Thyroid gland (tissue), 4 donors: ENCODE data around the gene INPP5A. TPM values are rescaled to one million over a fixed set of nuclear protein-coding genes. Genes with fewer than 3 reads are reported as not detected.
A peak's percentile ranks its signal among the peaks of the same experiment; 100 is the strongest.

Experiments used
- DNase-seq, 2 donors: peaks; one replicate each; pipeline ENCODE4 v3.0.0-alpha.2; 2019
- H3K27ac ChIP-seq, 3 donors: fragments of 200-600 bp; sonication (generic); 1 replicate in 2 of 3; 2 replicates in 1 of 3; pipeline ENCODE4 v1.5.1; 2016 to 2019; ENCODE audit warnings: mild to moderate bottlenecking in 1 of 3, moderate library complexity in 1 of 3
- H3K27me3 ChIP-seq: fragments of 200-600 bp; sonication (generic); one replicate; pipeline ENCODE4 v1.5.1; 2019
- H3K36me3 ChIP-seq, 2 donors: fragments of 200-600 bp; sonication (generic); one replicate each; pipeline ENCODE4 v1.5.1; 2016 to 2019
- H3K4me1 ChIP-seq, 2 donors: fragments of 200-600 bp; sonication (generic); one replicate each; pipeline ENCODE4 v1.5.1; 2017 to 2019
- H3K4me3 ChIP-seq, 3 donors: fragments of 200-600 bp; sonication (generic); replicated peaks in 1 of 3; 1 replicate in 2 of 3; 2 replicates in 1 of 3; pipeline ENCODE4 v1.5.1; 2016; ENCODE audit warnings: mild to moderate bottlenecking in 1 of 3
- H3K9me3 ChIP-seq: fragments of 200-600 bp; sonication (generic); one replicate; pipeline ENCODE4 v1.5.1; 2017
- POLR2A ChIP-seq, 2 donors: fragments of 450-650 bp; IDR thresholded peaks; one replicate each; pipeline ENCODE4 v1.6.1; 2017; ENCODE audit warnings: antibody characterized with exemption in 2 of 2, mild to moderate bottlenecking in 2 of 2, moderate library complexity in 1 of 2
- WGBS, 2 donors: methylation state at CpG; one replicate each; pipeline ENCODE4 v1.1.5; 2017; 5-methylcytosine and 5-hydroxymethylcytosine counted together
- intact Hi-C: fragments of 100-400 bp; cut with DNase I; formaldehyde crosslinking; loops from one replicate; pipeline ENCODE4 v1.15.1; 2023
- total RNA-seq, 4 donors: library from RNA; depleted of rRNA; stranded (reverse); fragments of >200 nt; gene quantifications; one replicate each; pipeline ENCODE4 v1.2.3, GENCODE V29; 2016
- TF ChIP-seq, protein P1 (sequence below), 6 experiments: fragments of 200-600 bp in 3 of 6; fragments of 450-650 bp in 3 of 6; sonication (generic) in 3 of 6; IDR thresholded peaks; one replicate each; pipeline ENCODE4 v1.5.1; 2016 to 2019; ENCODE audit warnings: antibody characterized with exemption in 6 of 6, mild to moderate bottlenecking in 2 of 6, inconsistent platforms in 1 of 6, moderate library complexity in 1 of 6

Gene INPP5A
- total RNA-seq, 4 donors from 2014 or later, result 30.4 to 75.8 (median 41.1) TPM

DNA sequence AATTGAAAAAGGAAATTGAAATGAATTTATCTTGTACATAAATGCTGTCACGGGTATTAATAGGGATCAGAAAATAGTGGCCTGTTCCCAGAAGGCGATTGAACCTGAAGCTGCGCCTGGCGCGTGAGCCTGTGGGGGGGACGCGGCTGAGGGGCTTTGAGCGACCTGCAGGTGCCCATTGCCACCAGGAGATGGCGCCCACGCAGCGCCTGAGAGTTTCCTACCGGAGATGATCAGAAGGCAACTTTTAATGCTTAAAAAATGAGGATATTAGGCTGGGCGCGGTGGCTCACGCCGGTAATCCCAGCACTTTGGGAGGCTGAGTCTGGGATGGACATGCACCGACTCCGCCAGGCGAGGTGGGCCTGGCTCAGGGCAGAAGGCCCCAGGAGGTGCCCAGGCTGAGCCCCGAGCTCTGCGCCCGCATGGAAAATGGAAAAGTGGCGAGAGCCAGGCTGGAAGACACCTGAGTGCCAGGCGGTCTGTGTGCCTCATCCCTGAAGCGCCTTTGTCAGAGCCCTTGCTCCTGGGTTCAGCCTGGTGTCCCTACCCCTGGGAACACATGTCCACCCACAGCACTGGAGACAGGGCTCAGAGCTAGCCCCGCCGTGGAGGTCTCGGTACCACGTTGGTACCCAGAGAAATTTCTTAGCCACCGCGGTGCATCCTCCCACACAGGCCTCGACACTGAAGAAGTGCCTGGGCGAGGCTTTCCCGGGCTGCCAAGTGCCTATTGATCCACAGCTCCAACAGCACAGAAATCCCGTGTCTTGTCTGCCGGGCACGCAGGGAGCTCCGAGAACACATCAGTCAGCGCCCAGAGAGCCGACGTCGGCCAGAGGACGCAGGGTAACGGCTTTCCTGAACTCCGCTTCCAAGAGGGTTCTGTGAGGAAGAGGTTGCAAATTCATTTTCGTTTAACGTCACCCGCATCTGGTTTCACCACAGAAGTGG, 117.4 kb downstream of the INPP5A start:
- peaks cover 0 to 5% of the 10 kb centered on the region in 2 donors for H3K36me3 ChIP-seq
- peak; percentile 63 to 69 for DNase-seq
- intact Hi-C loops, result loop anchor here (5.0 to 10.0 kb wide), 4 partner anchors 87 to 470 kb away; partner anchors contain the start of gene NKX6-2
- H3K4me3 ChIP-seq, result no peak overlapping the region
- peaks cover 9 to 12% of the 10 kb centered on the region in 2 donors for H3K4me1 ChIP-seq
- TF ChIP-seq, protein P1, sequence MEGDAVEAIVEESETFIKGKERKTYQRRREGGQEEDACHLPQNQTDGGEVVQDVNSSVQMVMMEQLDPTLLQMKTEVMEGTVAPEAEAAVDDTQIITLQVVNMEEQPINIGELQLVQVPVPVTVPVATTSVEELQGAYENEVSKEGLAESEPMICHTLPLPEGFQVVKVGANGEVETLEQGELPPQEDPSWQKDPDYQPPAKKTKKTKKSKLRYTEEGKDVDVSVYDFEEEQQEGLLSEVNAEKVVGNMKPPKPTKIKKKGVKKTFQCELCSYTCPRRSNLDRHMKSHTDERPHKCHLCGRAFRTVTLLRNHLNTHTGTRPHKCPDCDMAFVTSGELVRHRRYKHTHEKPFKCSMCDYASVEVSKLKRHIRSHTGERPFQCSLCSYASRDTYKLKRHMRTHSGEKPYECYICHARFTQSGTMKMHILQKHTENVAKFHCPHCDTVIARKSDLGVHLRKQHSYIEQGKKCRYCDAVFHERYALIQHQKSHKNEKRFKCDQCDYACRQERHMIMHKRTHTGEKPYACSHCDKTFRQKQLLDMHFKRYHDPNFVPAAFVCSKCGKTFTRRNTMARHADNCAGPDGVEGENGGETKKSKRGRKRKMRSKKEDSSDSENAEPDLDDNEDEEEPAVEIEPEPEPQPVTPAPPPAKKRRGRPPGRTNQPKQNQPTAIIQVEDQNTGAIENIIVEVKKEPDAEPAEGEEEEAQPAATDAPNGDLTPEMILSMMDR (IDR thresholded peaks at IDR 0.05), result peak; percentile 66 to 95 (median 93)
- TF ChIP-seq POLR2A (IDR thresholded peaks at IDR 0.05), result no peak
- H3K9me3 ChIP-seq, result no peaks in the 10 kb centered on the region
- H3K27ac ChIP-seq, result no peak overlapping the region
- H3K27me3 ChIP-seq, result no peaks in the 10 kb centered on the region
- WGBS, 2 donors, result 59 to 69% methylated on average over 37 to 46 of the region's 48 CpGs

DNA sequence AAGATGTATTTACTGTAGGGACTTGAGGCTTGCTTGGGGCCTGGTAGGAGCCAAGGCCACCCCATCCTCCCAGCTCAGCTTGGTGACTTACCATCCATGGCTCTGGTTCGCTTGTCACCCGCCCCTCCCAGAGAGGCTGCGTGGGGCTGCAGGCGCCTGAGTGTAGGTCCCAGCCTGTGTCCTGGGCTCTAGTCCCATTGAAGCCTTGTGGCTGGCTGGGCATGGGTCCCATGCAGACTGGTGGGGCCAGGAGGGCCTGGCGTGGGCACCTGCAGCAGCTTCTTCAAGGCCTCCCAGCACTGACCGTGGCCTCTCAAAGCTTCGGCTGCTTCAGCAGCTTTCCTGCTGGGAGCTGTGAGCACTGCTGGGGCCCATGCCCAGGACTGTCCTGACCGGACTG, 118.1 kb downstream of the INPP5A start:
- no peak overlapping the region for H3K4me3 ChIP-seq
- WGBS, 2 donors, result 87 to 91% methylated on average over 3 to 4 of the region's 8 CpGs
- H3K36me3 ChIP-seq, result peaks cover 0 to 5% of the 10 kb centered on the region in 2 donors
- H3K27me3 ChIP-seq, result no peaks in the 10 kb centered on the region
- intact Hi-C loops, result loop anchor here (5.0 to 10.0 kb wide), 3 partner anchors 87 to 469 kb away; no protein-coding TSS in a partner anchor
- TF ChIP-seq POLR2A (IDR thresholded peaks at IDR 0.05), result no peak
- TF ChIP-seq, protein P1 (IDR thresholded peaks at IDR 0.05), result no peak
- no peak for DNase-seq
- H3K27ac ChIP-seq, result no peak overlapping the region
- no peaks in the 10 kb centered on the region for H3K9me3 ChIP-seq
- H3K4me1 ChIP-seq, result peaks cover 15 to 20% of the 10 kb centered on the region in 2 donors

DNA sequence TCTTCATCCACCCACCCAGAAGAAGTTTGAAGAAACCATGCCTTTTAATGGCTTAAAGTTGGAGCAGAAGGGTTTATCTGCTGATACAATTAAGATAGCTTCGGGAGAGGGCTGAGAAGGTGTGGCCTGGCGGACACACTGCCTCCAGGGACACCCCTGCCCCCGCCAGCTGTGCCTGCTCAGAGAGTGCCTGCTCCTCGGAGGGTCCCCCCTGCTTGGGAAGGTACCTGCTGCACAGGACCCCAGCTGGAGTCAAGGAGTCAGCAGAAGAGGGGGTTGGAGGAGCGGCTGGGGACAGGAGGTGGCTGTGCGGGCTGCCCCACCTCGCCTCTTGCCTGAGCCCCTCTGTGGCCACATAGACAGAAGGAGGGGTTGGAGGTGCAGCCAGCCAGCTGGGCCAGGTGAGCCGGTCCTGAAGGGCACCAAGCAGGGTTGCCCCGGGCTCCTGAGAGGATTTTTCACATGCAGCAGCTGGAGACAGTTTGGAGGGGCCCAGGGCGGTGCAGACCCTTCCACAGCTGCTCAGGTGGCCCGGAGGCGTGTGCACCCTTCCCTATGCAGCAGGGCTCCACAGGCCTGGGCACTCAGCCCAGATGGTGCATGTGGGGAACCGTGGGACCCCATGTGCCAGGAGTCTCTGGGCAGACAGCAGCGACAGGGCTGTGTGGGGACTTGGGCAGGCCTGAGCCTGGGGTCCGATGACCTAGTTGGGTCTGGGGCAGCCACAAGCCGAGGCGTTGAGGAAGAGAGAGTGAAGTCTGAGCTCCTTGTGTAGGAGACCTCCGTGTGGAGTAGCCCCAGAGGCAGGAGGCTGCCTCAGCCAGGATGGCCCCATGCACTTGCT, 118.9 kb downstream of the INPP5A start:
- no peak for DNase-seq
- intact Hi-C loops, result loop anchor here (5.0 to 10.0 kb wide), 3 partner anchors 86 to 468 kb away; no protein-coding TSS in a partner anchor
- no peak overlapping the region for H3K27ac ChIP-seq
- peaks cover 18 to 23% of the 10 kb centered on the region in 2 donors for H3K4me1 ChIP-seq
- TF ChIP-seq, protein P1 (IDR thresholded peaks at IDR 0.05), result no peak
- TF ChIP-seq POLR2A (IDR thresholded peaks at IDR 0.05), result no peak
- no peaks in the 10 kb centered on the region for H3K9me3 ChIP-seq
- peaks cover 0 to 5% of the 10 kb centered on the region in 2 donors for H3K36me3 ChIP-seq
- no peak overlapping the region for H3K4me3 ChIP-seq
- WGBS, 2 donors, result 83 to 88% methylated on average over 9 to 16 of the region's 18 CpGs
- H3K27me3 ChIP-seq, result no peaks in the 10 kb centered on the region

DNA sequence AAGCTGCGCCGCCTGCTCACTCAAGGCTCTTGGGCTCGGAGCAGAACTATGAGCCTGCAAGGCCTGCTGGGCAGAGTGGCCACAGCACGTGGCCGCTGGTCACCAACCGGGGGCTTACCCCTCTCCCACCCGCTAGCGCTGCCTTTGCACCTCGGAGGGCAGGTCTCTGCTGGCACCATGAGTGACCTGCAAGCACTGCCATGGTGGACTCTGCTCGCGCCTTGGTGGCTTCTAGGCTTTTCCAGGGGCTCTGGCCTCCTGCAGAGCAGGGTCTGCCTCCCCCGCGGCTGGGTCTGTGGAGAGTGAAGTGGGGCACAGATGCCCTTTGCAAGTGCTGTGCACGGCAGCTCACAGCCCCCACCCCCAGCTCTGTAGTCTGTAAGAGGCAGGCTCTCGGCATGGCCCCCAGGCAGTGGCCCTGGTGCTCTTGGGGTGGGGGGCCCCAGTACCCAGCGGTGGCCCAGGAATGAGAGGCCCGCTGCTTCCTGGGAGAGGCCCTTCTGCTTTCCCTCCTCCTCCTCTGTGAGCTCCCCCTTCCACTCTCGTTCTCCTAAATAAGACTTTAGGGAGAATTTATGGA, 119.6 kb downstream of the INPP5A start:
- intact Hi-C loops, result loop anchor here (5.0 to 10.0 kb wide), 3 partner anchors 85 to 468 kb away; no protein-coding TSS in a partner anchor
- Histone ChIP-seq H3K27me3 (no peaks in the 10 kb centered on the region), H3K4me1 (peaks cover 22 to 30% of the 10 kb centered on the region in 2 donors), H3K9me3 (no peaks in the 10 kb centered on the region), H3K27ac (no peak overlapping the region), H3K36me3 (peaks cover 0 to 5% of the 10 kb centered on the region in 2 donors), H3K4me3 (no peak overlapping the region)
- 91 to 93% methylated on average over 4 to 6 of the region's 18 CpGs for WGBS, 2 donors
- DNase-seq, result no peak
- no peak for TF ChIP-seq POLR2A (IDR thresholded peaks at IDR 0.05)
- TF ChIP-seq, protein P1 (IDR thresholded peaks at IDR 0.05), result no peak
